ENCODE measurements around the gene ANG.
"Not testable (repeated sequence)": the region's sequence is repeated elsewhere in the genome, so short reads cannot be mapped to it uniquely, and the experiment has no call there.

The ANG gene

GRCh38 chr14:20688167-20688839, at the start of gene ANG:
TSS of gene ANG (plus strand) at chr14:20688764. CDS start at chr14:20693565, 4,801 bp downstream.
- DNase-seq (ENCODE audit: extremely low spot score, insufficient read length, low read depth), result no peak
- no peak for FAIRE-seq

- FAIRE-seq, result no peak
- DNase-seq (ENCODE audit: extremely low spot score, insufficient read length, low read depth), result no peak
Observed at GRCh38 chr14:20641591-20641990, 47.0 kb upstream of the ANG start, which contains the start of gene OR6S1. TSS of gene OR6S1 (minus strand) at chr14:20641691. CDS start at chr14:20641691, 0 bp downstream.

- no peak for DNase-seq (ENCODE audit: extremely low spot score, insufficient read length, low read depth)
- FAIRE-seq, result no peak
Observed at GRCh38 chr14:20642182-20642581, 46.4 kb upstream of the ANG start.

GRCh38 chr14:20642755-20643154, 45.8 kb upstream of the ANG start:
- not testable (repeated sequence) for FAIRE-seq; DNase-seq (ENCODE audit: extremely low spot score, insufficient read length, low read depth)

- no peak for DNase-seq (ENCODE audit: extremely low spot score, insufficient read length, low read depth)
Observed at GRCh38 chr14:20644520-20644919, 44.0 kb upstream of the ANG start.

GRCh38 chr14:20645481-20645880, 43.1 kb upstream of the ANG start:
- FAIRE-seq (no peak), DNase-seq (ENCODE audit: extremely low spot score, insufficient read length, low read depth) (no peak)

More at GRCh38 chr14:20644520-20644919, 44.0 kb upstream of the ANG start:
- no peak for FAIRE-seq

- DNase-seq (ENCODE audit: extremely low spot score, insufficient read length, low read depth) (no peak), FAIRE-seq (no peak)
Observed at GRCh38 chr14:20652996-20653975, 35.3 kb upstream of the ANG start.

- DNase-seq (ENCODE audit: extremely low spot score, insufficient read length, low read depth), result no peak
- no peak for FAIRE-seq
Observed at GRCh38 chr14:20655851-20656250, 32.7 kb upstream of the ANG start.

GRCh38 chr14:20656274-20656673, 32.3 kb upstream of the ANG start:
- DNase-seq (ENCODE audit: extremely low spot score, insufficient read length, low read depth), result no peak
- FAIRE-seq, result no peak

GRCh38 chr14:20657216-20658211, 31.1 kb upstream of the ANG start:
- DNase-seq (ENCODE audit: extremely low spot score, insufficient read length, low read depth) (no peak), FAIRE-seq (no peak)

GRCh38 chr14:20658246-20658645, 30.3 kb upstream of the ANG start:
- no peak for DNase-seq (ENCODE audit: extremely low spot score, insufficient read length, low read depth)

GRCh38 chr14:20659336-20659735, 29.2 kb upstream of the ANG start:
- DNase-seq (ENCODE audit: extremely low spot score, insufficient read length, low read depth), result no peak
- no peak for FAIRE-seq

More at GRCh38 chr14:20658246-20658645, 30.3 kb upstream of the ANG start:
- FAIRE-seq, result no peak

- FAIRE-seq, result no peak
- no peak for DNase-seq (ENCODE audit: extremely low spot score, insufficient read length, low read depth)
Observed at GRCh38 chr14:20659813-20660395, 28.7 kb upstream of the ANG start.

- DNase-seq (ENCODE audit: extremely low spot score, insufficient read length, low read depth) (no peak), FAIRE-seq (no peak)
Observed at GRCh38 chr14:20661197-20661596, 27.4 kb upstream of the ANG start.

GRCh38 chr14:20662968-20663732, 25.4 kb upstream of the ANG start:
- DNase-seq (ENCODE audit: extremely low spot score, insufficient read length, low read depth), result no peak
- FAIRE-seq, result peak; percentile 86

- FAIRE-seq, result peak; percentile 68
- not testable (repeated sequence) for DNase-seq (ENCODE audit: extremely low spot score, insufficient read length, low read depth)
Observed at GRCh38 chr14:20666400-20666961, 22.1 kb upstream of the ANG start.

GRCh38 chr14:20667957-20668356, 20.6 kb upstream of the ANG start:
- DNase-seq (ENCODE audit: extremely low spot score, insufficient read length, low read depth), result no peak
- FAIRE-seq, result peak; percentile 97

GRCh38 chr14:20668969-20669368, 19.6 kb upstream of the ANG start:
- DNase-seq (ENCODE audit: extremely low spot score, insufficient read length, low read depth), result no peak
- FAIRE-seq, result no peak

All from GM18507 (cell line).